GM18502 (cell line): ENCODE results near the gene C5AR1.
"Not testable (repeated sequence)": the region's sequence is repeated elsewhere in the genome, so short reads cannot be mapped to it uniquely, and the experiment has no call there.

Experiments
- ATAC-seq: cut with Tn5 transposase; IDR thresholded peaks from one replicate; pipeline ENCODE4 v1.9.1; 2021; ENCODE audit warnings: mild to moderate bottlenecking; ENCODE audit not compliant: unreplicated experiment, poor library complexity

Gene C5AR1

DNA sequence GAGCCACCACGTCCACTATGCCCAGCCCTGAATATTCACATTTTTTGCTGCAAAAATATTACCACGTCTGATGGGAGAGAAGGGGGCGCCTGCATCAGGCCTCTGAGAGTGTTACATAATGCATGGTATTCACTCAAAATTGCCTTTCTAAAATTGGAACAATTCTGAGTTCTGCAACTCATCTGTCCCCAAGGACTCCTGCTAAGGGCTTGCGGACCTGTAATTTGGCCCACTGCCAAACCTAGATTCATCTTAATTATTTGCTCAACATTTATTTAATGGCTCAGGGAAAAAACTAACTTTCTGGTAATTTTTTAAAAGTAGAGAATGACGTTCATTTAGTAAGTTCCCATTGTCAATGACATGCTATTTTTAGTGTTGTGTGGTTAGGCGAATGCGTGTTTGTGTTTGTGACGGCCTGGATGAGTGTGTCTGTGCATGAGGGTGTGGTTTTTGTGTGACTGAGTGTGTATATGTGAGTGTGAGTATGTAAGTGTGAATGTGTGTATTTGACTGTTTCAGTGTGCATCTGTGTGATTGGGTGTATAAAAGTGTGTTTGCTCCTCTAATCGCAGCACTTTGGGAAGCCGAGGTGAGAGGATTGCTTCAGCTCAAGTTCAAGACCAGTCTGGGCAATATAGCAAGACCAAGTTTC is 26.1 kb upstream of the C5AR1 start:
- no peak for ATAC-seq

DNA sequence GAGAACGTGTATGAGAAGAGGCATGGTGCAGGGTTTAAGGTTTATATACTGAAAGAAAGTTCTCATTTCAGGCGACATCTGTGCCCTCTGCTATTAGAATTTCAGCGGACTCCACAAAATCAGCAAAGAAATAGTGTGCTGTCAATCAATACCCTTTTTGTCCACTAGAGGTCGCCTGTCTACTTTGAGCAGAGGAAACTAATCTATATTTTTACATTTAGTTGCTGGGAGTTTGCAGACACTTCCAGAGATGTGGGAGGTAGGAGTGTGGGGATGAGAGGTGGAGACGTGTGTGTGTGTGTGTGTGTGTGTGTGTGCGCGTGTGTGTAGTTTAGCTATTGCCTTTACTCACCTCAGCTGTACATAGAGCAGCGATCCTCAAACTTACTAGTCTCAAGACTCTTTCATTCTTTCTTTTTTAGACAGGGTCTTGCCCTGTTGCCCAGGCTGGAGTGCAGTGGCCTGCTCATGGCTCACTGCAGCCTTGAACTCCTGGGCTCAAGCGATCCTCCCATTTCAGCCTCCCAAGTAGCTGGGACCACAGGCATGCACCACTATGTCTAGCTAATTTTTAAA is 25.2 kb upstream of the C5AR1 start:
- no peak for ATAC-seq

DNA sequence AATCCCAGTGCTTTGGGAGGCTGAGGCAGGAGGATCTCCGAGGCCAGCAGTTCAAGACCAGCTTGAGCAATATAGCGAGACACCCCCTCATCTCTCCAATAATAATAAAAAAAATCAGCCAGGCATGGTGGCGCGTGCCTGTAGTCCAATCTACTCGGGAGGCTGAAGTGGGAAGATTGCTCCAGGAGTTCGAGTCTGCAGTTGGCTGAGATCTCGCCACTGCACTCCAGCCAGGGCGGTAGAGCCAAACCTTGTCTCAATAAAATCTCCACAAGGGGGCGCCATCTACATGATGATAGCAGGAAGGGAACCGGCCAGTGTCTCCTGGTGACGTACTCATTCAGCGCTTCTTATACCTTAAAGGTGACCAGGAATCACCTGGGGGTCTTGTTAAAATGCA is 13.6 kb upstream of the C5AR1 start:
- ATAC-seq = no peak

DNA sequence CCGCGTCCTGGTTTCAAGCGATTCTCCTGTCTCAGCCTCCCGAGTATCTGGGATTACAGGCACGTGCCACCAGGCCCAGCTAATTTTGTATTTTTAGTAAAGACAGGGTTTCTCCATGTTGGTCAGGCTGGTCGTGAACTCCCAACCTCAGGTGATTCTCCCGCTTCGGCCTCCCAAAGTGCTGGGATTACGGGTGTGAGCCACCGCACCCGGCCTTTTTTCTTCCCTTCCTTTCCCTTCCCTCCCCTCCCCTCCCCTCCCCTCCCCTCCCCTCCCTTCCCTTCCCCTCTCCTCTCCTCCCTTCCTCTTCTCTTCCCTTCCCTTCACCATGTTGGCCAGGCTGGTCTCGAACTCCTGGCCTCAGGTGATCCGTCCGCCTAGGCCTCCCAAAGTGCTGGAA is 8.8 kb upstream of the C5AR1 start:
- not testable (repeated sequence) for ATAC-seq

DNA sequence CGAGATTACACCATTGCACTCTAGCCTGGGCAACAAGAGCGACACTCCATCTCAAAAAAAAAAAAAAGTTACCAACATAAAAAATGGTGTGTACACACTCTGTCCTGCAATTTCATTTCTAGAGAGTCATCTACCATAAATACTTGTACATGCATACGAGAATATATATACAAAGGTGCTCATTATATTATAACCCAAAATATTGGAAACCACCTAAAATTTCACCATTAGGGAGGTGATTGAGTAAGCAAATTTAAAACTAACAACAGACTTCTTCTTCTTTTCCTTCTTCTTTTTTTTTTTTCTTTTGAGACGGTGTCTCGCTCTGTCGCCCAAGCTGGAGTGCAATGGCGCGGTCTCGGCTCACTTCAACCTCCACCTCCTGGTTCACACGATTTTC is 7.4 kb upstream of the C5AR1 start:
- no peak for ATAC-seq

DNA sequence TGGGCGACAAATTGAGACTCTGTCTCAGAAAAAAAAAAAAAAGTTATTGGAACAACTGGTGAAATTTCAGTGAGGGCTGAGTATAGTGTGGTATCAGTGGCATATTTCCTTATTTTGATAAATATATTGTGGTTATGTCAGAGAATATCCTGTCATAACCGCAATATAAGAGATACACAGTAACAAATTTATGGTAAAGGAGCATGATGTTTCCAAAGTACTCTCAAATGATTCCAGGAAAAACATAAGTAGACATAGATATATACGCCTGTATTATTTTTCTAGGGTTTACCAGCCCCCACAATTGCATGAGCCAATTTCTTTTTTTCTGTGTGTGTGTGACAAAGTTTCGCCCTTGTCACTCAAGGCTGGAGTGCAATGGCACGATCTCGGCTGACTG is 5.7 kb upstream of the C5AR1 start:
- ATAC-seq = no peak

DNA sequence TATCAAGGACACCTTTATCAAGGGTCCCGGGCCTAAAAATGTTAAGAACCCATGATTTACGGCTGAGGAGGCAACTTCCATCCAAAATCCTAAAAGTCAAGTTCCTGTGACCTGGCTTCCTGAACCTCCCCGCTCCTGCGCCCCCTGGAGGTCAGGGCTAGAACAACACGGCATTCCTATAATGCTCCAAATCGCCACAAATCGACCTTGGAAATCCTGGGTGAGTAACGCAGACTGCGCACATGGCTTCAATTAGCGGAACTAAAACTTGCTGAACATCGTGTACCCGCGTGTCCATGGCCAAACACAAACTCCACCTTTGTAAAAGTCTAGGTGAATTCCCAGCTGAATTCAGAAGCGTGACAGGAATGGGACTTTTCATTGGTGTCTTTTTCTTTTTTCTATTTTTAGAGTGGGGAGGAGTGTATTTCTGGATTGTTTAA is 4.3 kb upstream of the C5AR1 start:
- ATAC-seq = no peak

DNA sequence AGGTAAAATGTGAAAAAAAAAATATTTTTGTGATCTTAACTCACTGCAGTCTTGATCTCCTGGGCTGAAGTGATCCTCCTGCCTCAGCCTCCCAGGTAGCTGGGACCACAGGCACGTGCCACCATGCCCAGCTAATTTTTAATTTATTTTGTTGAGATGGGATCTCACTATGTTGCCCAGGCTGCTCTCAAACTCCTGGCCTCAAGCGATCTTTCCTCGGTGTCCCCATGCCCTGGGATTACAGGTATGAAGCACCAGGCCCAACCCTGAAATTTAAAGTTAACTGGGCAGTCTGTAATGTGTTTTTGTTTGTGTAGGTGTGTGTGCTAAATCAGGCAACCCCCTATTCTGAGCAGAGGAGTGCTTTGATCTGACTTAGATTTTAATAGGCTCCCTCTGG is 3.4 kb upstream of the C5AR1 start:
- no peak for ATAC-seq

DNA sequence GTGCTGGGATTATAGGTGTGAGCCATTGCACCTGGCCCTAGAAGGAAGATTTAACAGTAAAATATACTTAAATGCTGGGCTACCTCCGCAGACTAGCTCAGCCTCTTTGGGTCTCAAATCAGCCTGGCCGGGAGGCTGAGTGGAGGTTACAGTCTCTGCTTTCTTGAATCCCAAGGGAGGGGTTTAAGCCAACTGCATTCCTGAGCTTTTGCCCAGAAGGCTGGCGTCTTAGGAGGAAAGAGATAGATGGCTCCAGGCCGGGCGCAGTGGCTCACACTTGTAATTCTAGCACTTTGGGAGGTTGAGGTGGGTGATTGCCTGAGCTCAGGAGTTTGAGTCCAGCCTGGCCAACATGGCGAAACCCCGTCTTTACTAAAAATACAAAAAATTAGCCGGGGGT is 623 bp upstream of the C5AR1 start:
- no peak for ATAC-seq

DNA sequence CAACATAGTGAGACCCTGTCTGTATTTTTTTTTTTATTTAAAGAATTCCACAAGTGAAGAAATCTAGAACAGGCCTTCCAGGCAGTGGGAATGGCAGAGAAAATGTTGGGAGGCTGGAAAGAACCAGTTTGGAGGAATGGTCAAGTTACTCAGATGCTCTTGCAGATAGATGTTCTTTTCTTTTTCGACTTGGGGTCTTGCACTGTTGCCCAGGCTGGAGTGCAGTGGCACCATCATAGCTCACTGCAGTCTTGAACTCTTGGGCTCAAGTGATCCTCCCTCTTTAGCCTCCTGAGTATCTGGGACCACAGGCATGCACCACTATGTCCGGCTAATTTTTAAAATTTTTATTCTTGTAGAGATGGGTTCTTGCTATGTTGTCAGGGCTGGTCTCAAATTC is 662 bp downstream of the C5AR1 start:
- no peak for ATAC-seq

DNA sequence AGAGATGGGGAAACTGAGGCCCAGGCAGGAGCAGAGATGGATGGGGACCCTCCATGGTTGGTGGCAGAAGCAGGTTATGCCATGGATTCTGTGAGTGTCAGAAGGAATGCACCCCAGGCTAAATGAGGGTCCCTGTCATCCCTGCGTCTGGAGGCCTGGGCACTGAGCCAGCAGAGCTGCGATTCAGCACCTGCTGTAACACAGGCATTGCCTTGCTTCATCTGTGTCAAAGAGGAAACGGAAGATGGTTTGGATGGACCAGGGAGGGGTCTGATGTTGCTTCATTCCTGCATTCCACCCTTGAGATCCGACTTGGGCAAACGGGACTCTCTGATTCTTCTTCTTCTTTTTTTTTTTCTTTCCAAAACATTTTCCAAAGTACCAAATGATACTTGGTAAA is 1.2 kb downstream of the C5AR1 start:
- ATAC-seq = no peak

DNA sequence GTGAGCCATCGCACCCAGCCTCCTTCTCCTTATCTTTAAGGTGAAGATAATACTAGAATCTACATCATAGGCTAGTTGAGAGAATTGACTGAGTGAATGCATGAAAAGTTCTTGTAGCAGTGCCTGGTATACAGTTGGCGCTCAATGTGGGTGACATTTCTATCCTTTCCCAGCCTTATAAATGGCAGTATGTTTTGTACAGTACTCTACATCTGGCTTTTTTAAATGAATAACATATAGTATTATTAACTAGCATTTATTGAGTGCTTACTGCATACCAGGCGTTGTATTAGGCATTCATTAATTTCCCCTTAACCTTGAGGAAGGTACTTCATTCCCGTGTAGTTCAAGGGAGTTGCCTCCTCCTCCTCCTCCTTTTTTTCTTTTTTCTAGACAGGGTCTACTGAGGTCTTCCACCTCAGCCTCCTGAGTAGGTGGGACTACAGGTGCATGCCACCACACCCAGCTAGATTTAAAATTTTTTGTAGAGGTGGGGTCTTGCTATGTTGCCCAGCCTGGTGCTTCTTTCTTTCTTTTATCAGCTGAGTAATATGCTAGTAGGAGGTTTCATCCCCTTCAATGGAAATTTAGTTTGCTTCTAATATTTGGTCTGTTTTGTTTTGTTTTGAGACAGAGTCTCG is 2.8 kb downstream of the C5AR1 start:
- no peak for ATAC-seq

DNA sequence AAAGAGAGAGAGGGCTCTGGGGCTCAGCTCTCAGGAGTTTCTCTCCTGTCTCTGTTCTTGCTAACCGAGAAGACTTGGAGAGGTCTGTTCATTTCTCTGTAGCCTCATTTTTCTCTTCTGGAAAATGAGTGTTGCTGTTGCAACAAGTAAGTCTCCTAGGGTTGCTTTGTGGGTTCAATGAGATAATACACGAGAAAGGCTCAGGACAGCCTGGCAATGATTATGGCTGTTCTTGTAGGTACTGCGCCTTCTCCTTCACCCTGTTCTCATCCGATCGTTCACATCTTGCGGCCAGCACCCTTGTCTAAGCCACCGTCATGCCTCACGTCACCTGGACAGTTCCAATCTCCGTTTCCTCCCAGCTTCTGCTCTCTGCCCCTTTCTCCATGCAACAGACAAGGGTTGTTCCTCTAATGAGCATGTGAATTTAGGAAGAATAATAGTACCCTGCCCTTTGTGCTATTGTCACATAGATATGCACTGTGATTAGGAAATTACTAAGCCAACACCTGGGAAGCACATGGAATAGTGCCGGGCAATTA is 4.2 kb downstream of the C5AR1 start:
- no peak for ATAC-seq

DNA sequence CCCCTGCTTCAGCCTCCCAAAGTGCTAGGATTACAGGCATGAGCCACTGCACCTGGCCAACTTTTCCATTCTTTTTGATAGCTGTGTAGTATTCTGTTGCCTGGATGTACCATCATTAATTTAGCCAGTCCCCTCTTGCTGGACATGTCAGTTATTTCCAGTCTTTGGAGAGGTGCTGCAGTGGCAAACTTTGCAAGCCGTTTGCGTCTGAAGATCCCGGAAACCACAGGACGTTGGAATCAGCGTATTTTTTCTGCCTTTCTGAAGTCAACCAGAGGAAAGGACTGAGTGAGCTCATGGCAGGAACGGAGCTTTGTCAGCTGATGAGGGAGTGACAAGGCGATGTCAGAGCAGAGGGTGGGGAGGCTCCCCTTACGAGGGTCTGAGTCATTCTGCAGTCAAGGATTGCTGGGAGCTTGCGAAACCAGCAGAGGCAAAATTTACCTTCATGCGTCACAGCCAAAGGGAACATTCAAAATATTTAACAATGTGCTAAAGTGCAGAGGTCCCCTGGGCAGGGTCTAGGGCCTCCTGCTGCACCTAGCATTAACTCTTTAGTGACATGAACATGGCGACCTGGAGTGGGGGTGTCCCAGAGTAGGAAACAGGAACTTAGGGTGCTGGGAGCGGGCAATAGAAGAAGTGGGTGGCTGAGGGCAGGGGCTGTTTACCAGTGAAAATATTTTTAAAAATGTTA is 5.6 kb downstream of the C5AR1 start:
- ATAC-seq = no peak

DNA sequence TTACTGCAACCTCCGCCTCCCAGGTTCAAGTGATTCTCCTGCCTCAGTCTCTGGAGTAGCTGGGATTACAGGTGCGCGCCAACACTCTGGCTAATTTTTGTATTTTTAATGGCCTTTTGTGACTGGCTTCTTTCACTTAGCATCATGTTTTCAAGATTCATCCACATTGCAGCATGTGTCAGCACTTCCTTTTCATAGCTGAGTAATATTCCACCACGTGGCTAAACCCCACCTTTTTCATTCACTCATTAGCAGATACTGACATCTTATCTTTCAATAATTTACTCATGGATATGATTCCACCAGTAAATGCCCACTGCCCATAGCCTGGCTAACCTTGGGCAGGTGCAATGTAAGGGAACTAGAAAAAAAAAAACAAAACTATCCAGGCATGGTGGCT is 6.9 kb downstream of the C5AR1 start:
- ATAC-seq = no peak

DNA sequence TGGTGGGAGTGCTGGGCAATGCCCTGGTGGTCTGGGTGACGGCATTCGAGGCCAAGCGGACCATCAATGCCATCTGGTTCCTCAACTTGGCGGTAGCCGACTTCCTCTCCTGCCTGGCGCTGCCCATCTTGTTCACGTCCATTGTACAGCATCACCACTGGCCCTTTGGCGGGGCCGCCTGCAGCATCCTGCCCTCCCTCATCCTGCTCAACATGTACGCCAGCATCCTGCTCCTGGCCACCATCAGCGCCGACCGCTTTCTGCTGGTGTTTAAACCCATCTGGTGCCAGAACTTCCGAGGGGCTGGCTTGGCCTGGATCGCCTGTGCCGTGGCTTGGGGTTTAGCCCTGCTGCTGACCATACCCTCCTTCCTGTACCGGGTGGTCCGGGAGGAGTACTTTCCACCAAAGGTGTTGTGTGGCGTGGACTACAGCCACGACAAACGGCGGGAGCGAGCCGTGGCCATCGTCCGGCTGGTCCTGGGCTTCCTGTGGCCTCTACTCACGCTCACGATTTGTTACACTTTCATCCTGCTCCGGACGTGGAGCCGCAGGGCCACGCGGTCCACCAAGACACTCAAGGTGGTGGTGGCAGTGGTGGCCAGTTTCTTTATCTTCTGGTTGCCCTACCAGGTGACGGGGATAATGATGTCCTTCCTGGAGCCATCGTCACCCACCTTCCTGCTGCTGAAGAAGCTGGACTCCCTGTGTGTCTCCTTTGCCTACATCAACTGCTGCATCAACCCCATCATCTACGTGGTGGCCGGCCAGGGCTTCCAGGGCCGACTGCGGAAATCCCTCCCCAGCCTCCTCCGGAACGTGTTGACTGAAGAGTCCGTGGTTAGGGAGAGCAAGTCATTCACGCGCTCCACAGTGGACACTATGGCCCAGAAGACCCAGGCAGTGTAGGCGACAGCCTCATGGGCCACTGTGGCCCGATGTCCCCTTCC is 10.5 kb downstream of the C5AR1 start:
- no peak for ATAC-seq

DNA sequence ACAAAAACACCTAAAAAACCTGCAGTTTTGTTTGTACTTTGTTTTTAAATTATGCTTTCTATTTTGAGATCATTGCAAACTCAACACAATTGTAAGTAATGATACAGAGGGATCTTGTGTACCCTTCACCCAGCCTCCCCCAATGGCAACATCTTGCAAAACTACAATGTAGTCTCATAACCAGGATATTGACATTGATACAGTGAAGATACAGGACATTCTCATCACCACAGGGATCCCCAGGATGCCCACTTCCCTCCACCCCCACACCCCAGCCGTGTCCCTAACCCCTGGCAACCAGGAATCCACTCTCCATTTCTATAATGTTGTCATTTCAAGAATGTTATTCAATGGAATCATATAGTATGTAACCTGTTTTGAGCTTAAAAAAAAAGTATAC is 12.0 kb downstream of the C5AR1 start:
- no peak for ATAC-seq

DNA sequence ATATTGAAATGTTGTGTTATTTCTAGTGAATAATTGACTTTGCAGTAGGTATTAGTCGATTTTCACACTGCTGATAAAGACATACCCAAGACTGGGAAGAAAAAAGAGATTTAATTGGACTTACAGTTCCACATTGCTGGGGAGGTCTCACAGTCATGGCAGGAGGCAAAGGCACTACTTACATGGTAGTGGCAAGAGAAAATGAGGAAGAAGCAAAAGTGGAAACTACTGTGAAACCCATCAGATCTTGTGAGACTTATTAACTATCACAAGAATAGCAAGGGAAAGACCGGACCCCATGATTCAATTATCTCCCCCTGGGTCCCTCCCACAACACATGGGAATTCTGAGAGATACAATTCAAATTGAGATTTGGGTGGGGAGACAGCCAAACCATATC is 12.4 kb downstream of the C5AR1 start:
- ATAC-seq = no peak

DNA sequence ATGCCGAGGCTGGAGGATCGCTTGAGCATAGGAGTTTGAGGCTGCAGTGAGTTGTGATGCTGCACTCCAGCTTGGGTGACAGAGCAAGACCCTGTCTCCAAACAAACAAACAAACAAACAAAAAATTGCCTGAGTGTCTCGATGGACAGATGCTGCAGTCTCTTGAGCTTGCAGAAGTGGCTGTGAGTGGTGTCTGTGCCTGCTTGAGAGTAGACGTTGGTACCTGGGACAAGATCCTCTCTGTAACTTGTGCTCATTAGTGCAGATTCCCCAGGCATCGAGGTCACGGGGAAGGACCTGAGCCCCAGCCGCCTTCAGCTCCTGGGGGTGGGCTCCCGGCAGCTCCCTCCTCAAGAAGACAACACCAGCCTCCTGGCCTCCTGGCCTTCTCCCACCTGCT is 13.7 kb downstream of the C5AR1 start:
- ATAC-seq = no peak

DNA sequence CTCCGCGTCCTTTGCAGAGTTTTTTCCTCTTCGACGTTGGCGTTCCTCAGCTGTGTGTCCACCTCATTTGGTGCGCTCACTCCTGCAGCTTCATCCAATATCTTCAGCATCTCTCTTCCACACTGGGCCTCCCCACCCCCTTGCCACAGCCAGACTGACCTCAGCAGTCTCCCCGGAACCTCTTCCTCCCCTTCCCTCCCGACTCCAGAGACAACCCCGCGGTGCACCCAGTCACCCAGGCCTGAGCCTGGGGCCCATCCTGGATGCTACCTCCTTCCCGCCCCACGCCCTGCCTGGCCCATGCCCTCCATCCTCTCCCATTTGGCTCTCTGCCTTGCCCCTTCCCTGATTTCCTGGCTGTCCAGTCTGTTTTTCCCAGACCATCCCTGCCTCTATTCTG is 14.2 kb downstream of the C5AR1 start:
- ATAC-seq = no peak
